Measurements from ENCODE around the gene ZNF30. TPM values are rescaled to one million over a fixed set of nuclear protein-coding genes. Genes with fewer than 3 reads are reported as not detected.
A peak's percentile ranks its signal among the peaks of the same experiment; 100 is the strongest.
"Not testable (repeated sequence)": the region's sequence is repeated elsewhere in the genome, so short reads cannot be mapped to it uniquely, and the experiment has no call there.

ZNF30 gene
- total RNA-seq, 4 donors from 2014 or later, result 0.53 to 2.1 (median 1.8) TPM

DNA sequence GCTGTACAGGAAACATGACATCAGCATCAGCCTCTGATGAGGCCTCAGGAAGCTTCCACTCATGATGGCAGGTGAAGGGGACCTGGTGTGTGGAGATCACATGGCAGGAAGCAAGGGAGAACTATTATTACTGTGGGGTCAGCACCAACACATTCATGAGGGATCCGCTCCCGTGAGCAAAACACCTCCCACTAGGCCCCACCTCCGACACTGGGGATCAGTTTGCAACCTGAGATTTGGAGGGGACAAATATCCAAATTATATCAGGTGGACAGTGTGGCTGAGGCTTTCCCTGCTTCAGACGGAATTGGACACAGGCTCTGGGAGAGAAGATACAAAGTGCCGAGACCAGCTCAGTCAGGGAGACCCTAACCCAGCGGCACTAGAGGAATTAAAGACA lies 43.0 kb downstream of the ZNF30 start:
- TF ChIP-seq, protein P1, sequence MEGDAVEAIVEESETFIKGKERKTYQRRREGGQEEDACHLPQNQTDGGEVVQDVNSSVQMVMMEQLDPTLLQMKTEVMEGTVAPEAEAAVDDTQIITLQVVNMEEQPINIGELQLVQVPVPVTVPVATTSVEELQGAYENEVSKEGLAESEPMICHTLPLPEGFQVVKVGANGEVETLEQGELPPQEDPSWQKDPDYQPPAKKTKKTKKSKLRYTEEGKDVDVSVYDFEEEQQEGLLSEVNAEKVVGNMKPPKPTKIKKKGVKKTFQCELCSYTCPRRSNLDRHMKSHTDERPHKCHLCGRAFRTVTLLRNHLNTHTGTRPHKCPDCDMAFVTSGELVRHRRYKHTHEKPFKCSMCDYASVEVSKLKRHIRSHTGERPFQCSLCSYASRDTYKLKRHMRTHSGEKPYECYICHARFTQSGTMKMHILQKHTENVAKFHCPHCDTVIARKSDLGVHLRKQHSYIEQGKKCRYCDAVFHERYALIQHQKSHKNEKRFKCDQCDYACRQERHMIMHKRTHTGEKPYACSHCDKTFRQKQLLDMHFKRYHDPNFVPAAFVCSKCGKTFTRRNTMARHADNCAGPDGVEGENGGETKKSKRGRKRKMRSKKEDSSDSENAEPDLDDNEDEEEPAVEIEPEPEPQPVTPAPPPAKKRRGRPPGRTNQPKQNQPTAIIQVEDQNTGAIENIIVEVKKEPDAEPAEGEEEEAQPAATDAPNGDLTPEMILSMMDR (IDR thresholded peaks at IDR 0.05), result no peak
- TF ChIP-seq POLR2A (IDR thresholded peaks at IDR 0.05), result no peak

DNA sequence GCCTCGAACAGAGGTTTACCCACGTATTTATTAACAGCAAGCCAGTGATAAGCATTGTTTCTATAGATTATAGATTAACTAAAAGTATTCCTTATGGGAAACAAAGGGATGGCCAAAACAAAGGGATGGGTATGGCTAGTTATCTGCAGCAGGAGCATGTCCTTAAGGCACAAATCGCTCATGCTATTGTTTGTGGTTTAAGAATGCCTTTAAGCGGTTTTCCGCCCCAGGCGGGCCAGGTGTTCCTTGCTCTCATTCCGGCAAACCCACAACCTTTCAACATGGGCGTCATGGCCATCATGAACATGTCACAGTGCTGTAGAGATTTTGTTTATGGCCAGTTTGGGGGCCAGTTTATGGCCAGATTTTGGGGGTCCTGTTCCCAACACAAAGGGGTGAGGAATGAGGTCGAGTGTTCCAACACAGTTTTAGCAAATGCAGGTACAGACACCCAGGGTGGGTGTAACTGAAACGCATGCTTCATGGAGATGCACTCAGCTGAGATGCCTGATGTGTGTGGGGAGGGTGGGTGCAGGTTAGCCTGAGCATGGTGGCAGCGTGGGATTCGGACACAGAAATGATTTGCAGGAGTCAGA lies 43.6 kb downstream of the ZNF30 start:
- intact Hi-C loops (cut with DNase I; ENCODE audit: low total_unique reads); H3K4me3 ChIP-seq (ENCODE audit: low read depth, poor library complexity, severe bottlenecking): not testable (repeated sequence)
- WGBS, 2 donors, result 87 to 88% methylated on average over 12 of the region's 12 CpGs
- DNase-seq (ENCODE audit: low spot score in 2 of 2), result peak; percentile 7 to 49

More for the DNA sequence above, 43.0 kb downstream of the ZNF30 start:
- 92% methylated on average over 6 of the region's 6 CpGs for WGBS, 2 donors
- intact Hi-C loops (cut with DNase I; ENCODE audit: low total_unique reads), result no loop called here
- peak in 1 of 2 donors; percentile 61 for DNase-seq (ENCODE audit: low spot score in 2 of 2)
- H3K4me3 ChIP-seq (ENCODE audit: low read depth, poor library complexity, severe bottlenecking), result no peak overlapping the region

DNA sequence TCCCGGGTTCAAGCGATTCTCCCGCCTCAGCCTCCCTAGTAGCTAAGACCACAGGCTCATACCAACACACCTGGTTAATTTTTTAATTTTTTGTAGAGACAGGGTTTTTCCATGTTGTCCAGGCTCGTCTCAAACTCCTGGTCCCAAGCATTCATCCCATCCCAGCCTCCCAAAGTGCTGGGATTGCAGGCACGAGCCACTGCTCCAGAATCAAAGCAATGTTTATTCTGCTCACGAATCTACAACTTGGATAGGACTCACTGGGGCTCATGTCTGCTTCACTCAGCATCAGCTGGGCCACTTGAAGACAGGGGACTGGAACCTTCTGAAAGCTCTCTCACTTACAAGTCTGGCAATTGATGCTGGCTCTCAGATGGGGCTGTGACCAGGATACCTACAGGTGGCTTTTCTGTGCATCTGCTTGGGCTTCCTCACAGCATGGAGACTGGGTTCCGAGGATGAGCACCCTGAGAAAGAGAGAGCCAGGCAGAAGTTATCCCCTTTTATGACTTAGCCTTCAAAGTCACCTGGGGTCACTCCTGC lies 45.5 kb downstream of the ZNF30 start:
- no peak overlapping the region for H3K4me3 ChIP-seq (ENCODE audit: low read depth, poor library complexity, severe bottlenecking)
- WGBS, 2 donors, result 83 to 84% methylated on average over 7 of the region's 7 CpGs
- TF ChIP-seq, protein P1 (IDR thresholded peaks at IDR 0.05), result no peak
- TF ChIP-seq POLR2A (IDR thresholded peaks at IDR 0.05), result no peak
- peak in 1 of 2 donors; percentile 61 for DNase-seq (ENCODE audit: low spot score in 2 of 2)
- intact Hi-C loops (cut with DNase I; ENCODE audit: low total_unique reads), result no loop called here

DNA sequence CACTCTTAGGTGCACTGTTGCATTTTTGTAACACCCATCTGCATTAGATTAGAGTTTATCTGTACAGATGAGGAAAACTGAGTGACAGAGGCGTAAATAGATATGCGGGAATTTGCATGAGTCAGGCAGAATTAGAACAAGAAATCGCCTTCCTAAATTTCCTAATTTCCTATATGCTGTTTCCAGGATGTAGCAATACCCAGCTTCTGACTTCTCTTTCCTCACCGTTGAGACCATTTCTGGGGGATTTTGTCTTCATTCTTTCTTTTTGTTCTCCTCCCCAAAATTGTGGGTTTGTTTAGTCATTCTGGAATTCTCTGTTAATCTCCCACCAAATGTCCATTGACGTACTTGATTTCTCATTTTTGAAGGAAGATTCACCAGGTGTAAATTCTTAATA lies 47.9 kb downstream of the ZNF30 start:
- no peak overlapping the region for H3K4me3 ChIP-seq (ENCODE audit: low read depth, poor library complexity, severe bottlenecking)
- DNase-seq (ENCODE audit: low spot score in 2 of 2), result no peak
- no peak for TF ChIP-seq POLR2A (IDR thresholded peaks at IDR 0.05)
- TF ChIP-seq, protein P1 (IDR thresholded peaks at IDR 0.05), result no peak
- intact Hi-C loops (cut with DNase I; ENCODE audit: low total_unique reads), result loop anchor here (5.0 kb wide), 1 partner anchor 38 kb away; no protein-coding TSS in a partner anchor
- 59 to 71% methylated on average over 5 of the region's 5 CpGs for WGBS, 2 donors

DNA sequence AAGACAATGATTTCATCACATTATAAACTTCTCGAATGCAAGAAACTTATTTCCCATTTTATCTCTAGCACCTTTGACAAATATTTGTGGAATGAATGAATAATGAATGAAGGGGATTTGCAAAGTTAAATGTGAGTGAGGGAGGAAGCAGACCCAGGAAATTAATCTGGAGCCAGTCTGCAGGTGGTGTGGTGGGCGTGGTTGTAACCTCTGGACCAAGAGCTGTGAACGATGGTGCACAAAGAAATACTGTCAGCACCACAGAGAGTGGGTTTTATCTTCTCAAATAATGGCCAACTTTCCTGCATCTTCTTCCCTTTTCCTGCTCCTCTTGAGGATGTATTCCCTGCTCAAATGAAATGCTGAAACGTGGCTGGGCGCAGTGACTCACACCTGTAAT lies 48.4 kb downstream of the ZNF30 start:
- WGBS, 2 donors, result 66 to 74% methylated on average over 5 of the region's 5 CpGs
- intact Hi-C loops (cut with DNase I; ENCODE audit: low total_unique reads), result loop anchor here (5.0 kb wide), 1 partner anchor 37 kb away; no protein-coding TSS in a partner anchor
- peak in 1 of 2 donors; percentile 70 for DNase-seq (ENCODE audit: low spot score in 2 of 2)

DNA sequence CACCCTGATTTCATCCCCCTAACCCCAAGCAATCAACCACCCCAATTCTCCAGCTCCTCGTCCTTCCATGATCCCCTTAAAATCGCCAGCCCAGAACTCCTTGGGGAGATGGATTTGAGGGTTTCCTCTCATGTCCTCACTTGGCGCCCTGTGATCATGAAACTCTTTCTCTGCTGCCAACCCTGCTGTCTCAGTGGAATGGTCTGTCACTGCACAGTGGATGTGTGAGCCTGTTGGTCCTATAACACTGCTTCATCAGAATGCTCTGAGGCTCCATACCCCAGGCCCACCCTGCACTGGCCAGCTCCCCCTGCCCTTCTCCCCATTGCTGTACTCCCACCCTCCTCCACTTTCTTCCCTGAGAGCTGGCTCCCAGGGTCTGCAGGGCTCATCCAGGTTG lies 49.9 kb downstream of the ZNF30 start:
- intact Hi-C loops (cut with DNase I; ENCODE audit: low total_unique reads), result loop anchor here (5.0 kb wide), 1 partner anchor 36 kb away; no protein-coding TSS in a partner anchor
- TF ChIP-seq POLR2A (IDR thresholded peaks at IDR 0.05), result no peak
- TF ChIP-seq, protein P1 (IDR thresholded peaks at IDR 0.05), result no peak

More for the DNA sequence above, 48.4 kb downstream of the ZNF30 start:
- no peak overlapping the region for H3K4me3 ChIP-seq (ENCODE audit: low read depth, poor library complexity, severe bottlenecking)
- TF ChIP-seq, protein P1 (IDR thresholded peaks at IDR 0.05), result no peak
- TF ChIP-seq POLR2A (IDR thresholded peaks at IDR 0.05), result no peak

More for the DNA sequence above, 49.9 kb downstream of the ZNF30 start:
- H3K4me3 ChIP-seq (ENCODE audit: low read depth, poor library complexity, severe bottlenecking), result no peak overlapping the region
- 88 to 93% methylated on average over 3 of the region's 3 CpGs for WGBS, 2 donors
- DNase-seq (ENCODE audit: low spot score in 2 of 2), result peak in 1 of 2 donors; percentile 34
